Renal cortex interstitium (tissue), 15 donors: ENCODE measurements around the gene DPEP3. TPM values are rescaled to one million over a fixed set of nuclear protein-coding genes. Genes with fewer than 3 reads are reported as not detected.
"Not testable (repeated sequence)": the region's sequence is repeated elsewhere in the genome, so short reads cannot be mapped to it uniquely, and the experiment has no call there.

Source experiments
- DNase-seq, 11 donors: peaks; one replicate each; pipeline ENCODE4 v3.0.0-alpha.2; 2013; ENCODE audit warnings: low read depth in 9 of 11, low spot score in 4 of 11; ENCODE audit errors: extremely low read depth in 1 of 11
- long read RNA-seq, 16 experiments: transcript quantifications; one replicate each; lab custom pipeline, GENCODE V29; 2026
- polyA plus RNA-seq, 3 donors: library from polyadenylated mRNA; unstranded; fragments of 120-200 nt; gene quantifications; one replicate each; pipeline ENCODE4 v1.2.1, GENCODE V29; 2013; ENCODE audit not compliant: insufficient read length in 3 of 3

Gene DPEP3
- under 1 TPM in 2 of 3 donors, not detected in 1; 0.14 to 0.16 TPM for polyA plus RNA-seq
- long read RNA-seq, donor 1 = 0 reads
- long read RNA-seq, donor 2 = 0 reads
- long read RNA-seq, donor 3 = 0 reads
- long read RNA-seq, donor 4 = 0 reads
- long read RNA-seq, donor 5 = 0 reads
- long read RNA-seq, donor 6 = 0 reads
- long read RNA-seq, donor 7 = 0 reads
- long read RNA-seq, donor 8 = 0 reads
- long read RNA-seq, donor 9 = 0 reads
- long read RNA-seq, donor 10 = 0 reads
- long read RNA-seq, donor 11 = 0 reads
- long read RNA-seq, donor 12 = 0 reads
- long read RNA-seq, donor 13 = 0 reads
- long read RNA-seq, donor 14 = 0 reads
- long read RNA-seq, donor 15 = 0 reads
- long read RNA-seq, donor 16 = 0 reads

GRCh38 chr16:67979955-67980678 is at the start of gene DPEP3:
Gene DPEP3, minus strand, starts transcription at chr16:67980499. Its CDS starts 119 bp downstream, at chr16:67980380.
- DNase-seq = no peak

GRCh38 chr16:68028996-68029395 is 48.7 kb upstream of the DPEP3 start:
- no peak for DNase-seq

- peak; percentile 81 to 93 (median 89) for DNase-seq
Observed at GRCh38 chr16:68022728-68023537, 42.6 kb upstream of the DPEP3 start, which contains the start of the genes DDX28 and DUS2. Gene DDX28, minus strand, starts transcription at chr16:68023232. Its CDS starts 30 bp downstream, at chr16:68023202. Gene DUS2, plus strand, starts transcription at chr16:68023284. Its CDS starts 14,740 bp downstream, at chr16:68038024.

GRCh38 chr16:68022278-68022727 is 42.0 kb upstream of the DPEP3 start:
- no peak for DNase-seq

GRCh38 chr16:68021490-68021889 is 41.2 kb upstream of the DPEP3 start:
- DNase-seq = no peak

GRCh38 chr16:68019167-68019680 is 38.9 kb upstream of the DPEP3 start:
- DNase-seq = no peak

GRCh38 chr16:68015681-68016080 is 35.4 kb upstream of the DPEP3 start, which contains the start of gene DPEP2NB:
Gene DPEP2NB, minus strand, starts transcription at chr16:68015911. Its CDS starts 141 bp downstream, at chr16:68015770.
- DNase-seq = no peak

- no peak for DNase-seq
Observed at GRCh38 chr16:68013440-68013839, 33.1 kb upstream of the DPEP3 start.

GRCh38 chr16:68009872-68010271 is 29.6 kb upstream of the DPEP3 start:
- not testable (repeated sequence) for DNase-seq

- DNase-seq = no peak
Observed at GRCh38 chr16:68009157-68009735, 28.9 kb upstream of the DPEP3 start.

GRCh38 chr16:68005786-68006286 is 25.5 kb upstream of the DPEP3 start:
- no peak for DNase-seq

GRCh38 chr16:68005211-68005610 is 24.9 kb upstream of the DPEP3 start:
- DNase-seq = no peak

GRCh38 chr16:68003031-68003430 is 22.7 kb upstream of the DPEP3 start:
- no peak for DNase-seq

GRCh38 chr16:68000450-68000849 is 20.2 kb upstream of the DPEP3 start:
- no peak for DNase-seq

- DNase-seq = no peak
Observed at GRCh38 chr16:67999985-68000384, 19.7 kb upstream of the DPEP3 start.

GRCh38 chr16:67998779-67999688 is 18.7 kb upstream of the DPEP3 start, which contains the start of gene DPEP2:
Gene DPEP2, minus strand, starts transcription at chr16:67999484. Its CDS starts 6,272 bp downstream, at chr16:67993212.
- not testable (repeated sequence) for DNase-seq

GRCh38 chr16:67998231-67998778 is 18.0 kb upstream of the DPEP3 start:
- DNase-seq = not testable (repeated sequence)
